ENCODE data around the gene LEFTY2.

DNA sequence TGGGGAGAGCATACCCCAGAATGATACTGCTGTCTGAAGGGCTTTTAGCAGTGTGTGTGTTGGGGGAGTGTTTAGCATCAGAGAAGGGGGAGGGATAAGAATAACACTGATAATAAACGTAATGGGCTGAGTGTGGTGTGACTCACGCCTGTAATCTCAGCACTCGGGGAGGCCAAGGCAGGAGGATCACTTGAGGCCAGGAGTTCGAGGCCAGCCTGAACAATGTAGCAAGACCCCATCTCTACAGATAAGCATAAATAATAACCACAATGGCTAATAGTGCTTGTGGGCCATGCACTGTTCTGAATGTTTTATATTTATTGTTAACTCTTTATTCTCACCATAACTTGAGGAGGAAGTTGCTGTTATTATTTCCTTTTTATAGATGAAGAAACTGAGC is 2.6 kb upstream of the LEFTY2 start:
- TF ChIP-seq ZNF274 (IDR thresholded peaks at IDR 0.05; ENCODE audit: low read depth, low read length): no peak
- TF ChIP-seq YY1 (IDR thresholded peaks at IDR 0.05; ENCODE audit: insufficient read depth, insufficient read length): no peak
